Activated naive CD8-positive, alpha-beta T cell treated with anti-CD3 and anti-CD28 coated beads, Interleukin-2, amount 10 ng/mL, durations not matched to agents 7 days and 5 days (primary cell): ENCODE data around the gene HMOX2. TPM values are rescaled to one million over a fixed set of nuclear protein-coding genes. Genes with fewer than 3 reads are reported as not detected.

Experiments used
- ATAC-seq: fragments of 150-1000 bp; cut with Tn5 transposase; one replicate; pipeline ENCODE4 v1.10.0; 2021; ENCODE audit warnings: low read depth, moderate library complexity
- POLR2A ChIA-PET: fragments of 350-600 bp; sonication (Branson Sonifier 250); formaldehyde crosslinking; loops from one replicate; lab custom pipeline; 2021; ENCODE audit warnings: antibody characterized with exemption; lab: Charles Lee
- DNase-seq: peaks from one replicate; pipeline ENCODE4 v3.0.0; 2021
- H3K27ac Mint-ChIP-seq: one replicate; pipeline ENCODE4 v1.8.0; 2022; ENCODE audit warnings: mild to moderate bottlenecking, mixed read lengths
- H3K27me3 Mint-ChIP-seq: one replicate; pipeline ENCODE4 v1.8.0; 2022; ENCODE audit warnings: mild to moderate bottlenecking, moderate library complexity, mixed read lengths
- H3K36me3 Mint-ChIP-seq: one replicate; pipeline ENCODE4 v1.8.0; 2021; ENCODE audit warnings: mild to moderate bottlenecking, mixed read lengths
- H3K4me1 Mint-ChIP-seq: one replicate; pipeline ENCODE4 v1.8.0; 2021; ENCODE audit warnings: mixed read lengths
- H3K4me3 Mint-ChIP-seq: one replicate; pipeline ENCODE4 v1.8.0; 2022; ENCODE audit warnings: mild to moderate bottlenecking, moderate library complexity, mixed read lengths
- H3K9me3 Mint-ChIP-seq: one replicate; pipeline ENCODE4 v1.8.0; 2021; ENCODE audit warnings: mixed read lengths
- total RNA-seq, 2 experiments: library from RNA; stranded (reverse); gene quantifications; one replicate each; pipeline ENCODE4 v1.2.3, GENCODE V29; 2021

Gene HMOX2
- total RNA-seq, 2 experiments from 2014 or later: 84.5 to 86.9 TPM

GRCh38 chr16:4450931-4451519, 25.2 kb upstream of the HMOX2 start:
- peaks cover 8% of the 10 kb centered on the region for H3K36me3 Mint-ChIP-seq
- no peaks in the 10 kb centered on the region for H3K27me3 Mint-ChIP-seq
- no peak for ATAC-seq
- H3K4me3 Mint-ChIP-seq: no peak overlapping the region
- no peaks in the 10 kb centered on the region for H3K9me3 Mint-ChIP-seq
- no peaks in the 10 kb centered on the region for H3K4me1 Mint-ChIP-seq
- H3K27ac Mint-ChIP-seq: no peak overlapping the region
- POLR2A ChIA-PET: interaction anchor here (0.6 to 1.2 kb wide), 2 partner anchors 8 to 36 kb away, joined by 3 to 4 read pairs; no protein-coding TSS in a partner anchor
- DNase-seq: no peak

GRCh38 chr16:4452674-4453073, 23.5 kb upstream of the HMOX2 start:
- H3K4me3 Mint-ChIP-seq: no peak overlapping the region
- H3K27me3 Mint-ChIP-seq: no peaks in the 10 kb centered on the region
- no peaks in the 10 kb centered on the region for H3K4me1 Mint-ChIP-seq
- peaks cover 4% of the 10 kb centered on the region for H3K36me3 Mint-ChIP-seq
- POLR2A ChIA-PET: no interaction called here
- ATAC-seq (no peak), DNase-seq (no peak)
- H3K27ac Mint-ChIP-seq: peak overlapping the region; percentile 2
- no peaks in the 10 kb centered on the region for H3K9me3 Mint-ChIP-seq

- no peak for ATAC-seq
- Mint-ChIP-seq H3K36me3 (peaks cover 8% of the 10 kb centered on the region), H3K4me1 (peaks cover 7% of the 10 kb centered on the region), H3K27ac (no peak overlapping the region), H3K27me3 (no peaks in the 10 kb centered on the region), H3K9me3 (no peaks in the 10 kb centered on the region), H3K4me3 (no peak overlapping the region)
- no peak for DNase-seq
- POLR2A ChIA-PET: interaction anchor here (0.6 kb wide), 1 partner anchor 36 kb away, joined by 4 read pairs; no protein-coding TSS in a partner anchor
Measured at GRCh38 chr16:4454623-4455022, 21.6 kb upstream of the HMOX2 start.

- Mint-ChIP-seq H3K4me3 (no peak overlapping the region), H3K36me3 (peaks cover 10% of the 10 kb centered on the region), H3K27ac (no peak overlapping the region), H3K9me3 (no peaks in the 10 kb centered on the region), H3K27me3 (no peaks in the 10 kb centered on the region), H3K4me1 (peaks cover 11% of the 10 kb centered on the region)
- no peak for ATAC-seq
- no peak for DNase-seq
- POLR2A ChIA-PET: no interaction called here
Measured at GRCh38 chr16:4455081-4455480, 21.1 kb upstream of the HMOX2 start.

GRCh38 chr16:4455951-4456350, 20.2 kb upstream of the HMOX2 start:
- Mint-ChIP-seq H3K36me3 (peaks cover 15% of the 10 kb centered on the region), H3K27ac (no peak overlapping the region), H3K27me3 (no peaks in the 10 kb centered on the region), H3K4me1 (peaks cover 13% of the 10 kb centered on the region), H3K4me3 (no peak overlapping the region), H3K9me3 (no peaks in the 10 kb centered on the region)
- ATAC-seq (no peak), DNase-seq (no peak)
- POLR2A ChIA-PET: no interaction called here

- H3K27me3 Mint-ChIP-seq: no peaks in the 10 kb centered on the region
- ATAC-seq: no peak
- peaks cover 29% of the 10 kb centered on the region for H3K36me3 Mint-ChIP-seq
- no peaks in the 10 kb centered on the region for H3K9me3 Mint-ChIP-seq
- no peak for DNase-seq
- H3K4me1 Mint-ChIP-seq: peaks cover 18% of the 10 kb centered on the region
- POLR2A ChIA-PET: interaction anchor here (0.6 kb wide), 1 partner anchor 62 kb away, joined by 3 read pairs; no protein-coding TSS in a partner anchor
- no peak overlapping the region for H3K27ac Mint-ChIP-seq
- no peak overlapping the region for H3K4me3 Mint-ChIP-seq
Measured at GRCh38 chr16:4460936-4461249, 15.3 kb upstream of the HMOX2 start.

- POLR2A ChIA-PET: no interaction called here
- Mint-ChIP-seq H3K36me3 (peaks cover 33% of the 10 kb centered on the region), H3K4me1 (peaks cover 23% of the 10 kb centered on the region), H3K27me3 (no peaks in the 10 kb centered on the region), H3K4me3 (no peak overlapping the region), H3K9me3 (no peaks in the 10 kb centered on the region), H3K27ac (no peak overlapping the region)
- ATAC-seq: no peak
- DNase-seq: no peak
Measured at GRCh38 chr16:4461250-4462085, 14.7 kb upstream of the HMOX2 start.

GRCh38 chr16:4463522-4464163, 12.6 kb upstream of the HMOX2 start:
- H3K4me3 Mint-ChIP-seq: no peak overlapping the region
- H3K4me1 Mint-ChIP-seq: peaks cover 23% of the 10 kb centered on the region
- H3K9me3 Mint-ChIP-seq: no peaks in the 10 kb centered on the region
- DNase-seq (no peak), ATAC-seq (no peak)
- no peaks in the 10 kb centered on the region for H3K27me3 Mint-ChIP-seq
- POLR2A ChIA-PET: no interaction called here
- no peak overlapping the region for H3K27ac Mint-ChIP-seq
- H3K36me3 Mint-ChIP-seq: peaks cover 35% of the 10 kb centered on the region

- H3K4me1 Mint-ChIP-seq: peaks cover 13% of the 10 kb centered on the region
Measured at GRCh38 chr16:4465977-4466779, 10.0 kb upstream of the HMOX2 start.

GRCh38 chr16:4467916-4468315, 8.3 kb upstream of the HMOX2 start:
- H3K27me3 Mint-ChIP-seq: no peaks in the 10 kb centered on the region
- H3K27ac Mint-ChIP-seq: no peak overlapping the region
- peaks cover 26% of the 10 kb centered on the region for H3K36me3 Mint-ChIP-seq
- POLR2A ChIA-PET: no interaction called here
- DNase-seq: no peak
- ATAC-seq: no peak
- H3K9me3 Mint-ChIP-seq: no peaks in the 10 kb centered on the region
- peaks cover 18% of the 10 kb centered on the region for H3K4me1 Mint-ChIP-seq
- H3K4me3 Mint-ChIP-seq: no peak overlapping the region

More at GRCh38 chr16:4465977-4466779, 10.0 kb upstream of the HMOX2 start:
- no peaks in the 10 kb centered on the region for H3K27me3 Mint-ChIP-seq
- no peaks in the 10 kb centered on the region for H3K9me3 Mint-ChIP-seq
- POLR2A ChIA-PET: interaction anchor here (0.6 to 1.4 kb wide), 9 partner anchors 8 to 899 kb away, joined by 3 to 9 read pairs (median 4); partner anchors contain the start of gene NMRAL1
- DNase-seq (no peak), ATAC-seq (peak; percentile 81)
- H3K36me3 Mint-ChIP-seq: peaks cover 24% of the 10 kb centered on the region
- peak overlapping the region; percentile 15 for H3K4me3 Mint-ChIP-seq
- H3K27ac Mint-ChIP-seq: peak overlapping the region; percentile 74

GRCh38 chr16:4468972-4469371, 7.2 kb upstream of the HMOX2 start:
- DNase-seq: no peak
- POLR2A ChIA-PET: interaction anchor here (0.6 kb wide), 1 partner anchor 293 kb away, joined by 3 read pairs; no protein-coding TSS in a partner anchor
- no peak overlapping the region for H3K27ac Mint-ChIP-seq
- H3K36me3 Mint-ChIP-seq: peaks cover 24% of the 10 kb centered on the region
- no peak overlapping the region for H3K4me3 Mint-ChIP-seq
- no peaks in the 10 kb centered on the region for H3K27me3 Mint-ChIP-seq
- no peaks in the 10 kb centered on the region for H3K9me3 Mint-ChIP-seq
- ATAC-seq: no peak
- H3K4me1 Mint-ChIP-seq: peaks cover 23% of the 10 kb centered on the region

- Mint-ChIP-seq H3K27ac (no peak overlapping the region), H3K4me1 (peaks cover 21% of the 10 kb centered on the region), H3K27me3 (no peaks in the 10 kb centered on the region), H3K4me3 (no peak overlapping the region), H3K36me3 (peaks cover 9% of the 10 kb centered on the region), H3K9me3 (no peaks in the 10 kb centered on the region)
- POLR2A ChIA-PET: interaction anchor here (0.6 to 0.7 kb wide), 2 partner anchors 9 to 169 kb away, joined by 4 to 7 read pairs; no protein-coding TSS in a partner anchor
- DNase-seq (no peak), ATAC-seq (no peak)
Measured at GRCh38 chr16:4471869-4472268, 4.3 kb upstream of the HMOX2 start.

- POLR2A ChIA-PET: interaction anchor here (1.2 kb wide), 1 partner anchor 75 kb away, joined by 3 read pairs; no protein-coding TSS in a partner anchor
Measured at GRCh38 chr16:4472880-4473279, 3.3 kb upstream of the HMOX2 start.

More at GRCh38 chr16:4472880-4473279, 3.3 kb upstream of the HMOX2 start:
- H3K4me1 Mint-ChIP-seq: peaks cover 26% of the 10 kb centered on the region
- no peak for ATAC-seq
- H3K27me3 Mint-ChIP-seq: no peaks in the 10 kb centered on the region
- H3K36me3 Mint-ChIP-seq: peaks cover 7% of the 10 kb centered on the region
- DNase-seq: no peak
- peak overlapping the region; percentile 43 for H3K27ac Mint-ChIP-seq
- H3K4me3 Mint-ChIP-seq: peak overlapping the region; percentile 90
- H3K9me3 Mint-ChIP-seq: no peaks in the 10 kb centered on the region
